SW 1271 (cell line): Measurements from ENCODE around the gene SUSD4.

Experiments used
- DNase-seq, 2 experiments: peaks; one replicate each; lab custom pipeline; 2025; lab: John Stamatoyannopoulos, UW

Gene SUSD4

GRCh38 chr1:223358826-223359225 lies 5.2 kb downstream of the SUSD4 start:
- no peak for DNase-seq

GRCh38 chr1:223355699-223356098 lies 8.3 kb downstream of the SUSD4 start:
- DNase-seq, result no peak

GRCh38 chr1:223353939-223354338 lies 10.0 kb downstream of the SUSD4 start:
- DNase-seq, result no peak

- no peak for DNase-seq
These were observed 11.0 kb downstream of the SUSD4 start for GRCh38 chr1:223352944-223353343.

- no peak for DNase-seq
These were observed 13.5 kb downstream of the SUSD4 start for GRCh38 chr1:223350361-223350908.

- no peak for DNase-seq
These were observed 14.7 kb downstream of the SUSD4 start for GRCh38 chr1:223349241-223349640.

- DNase-seq, result no peak
These were observed 15.5 kb downstream of the SUSD4 start for GRCh38 chr1:223348439-223348838.

- no peak for DNase-seq
These were observed 16.4 kb downstream of the SUSD4 start for GRCh38 chr1:223347583-223347982.

GRCh38 chr1:223346311-223346710 lies 17.7 kb downstream of the SUSD4 start:
- no peak for DNase-seq

- no peak for DNase-seq
These were observed 18.3 kb downstream of the SUSD4 start for GRCh38 chr1:223345720-223346119.

- DNase-seq, result no peak
These were observed 19.5 kb downstream of the SUSD4 start for GRCh38 chr1:223344491-223344890.

- no peak for DNase-seq
These were observed 20.3 kb downstream of the SUSD4 start for GRCh38 chr1:223343692-223344091.

- DNase-seq, result no peak
These were observed 22.9 kb downstream of the SUSD4 start for GRCh38 chr1:223341121-223341520.

GRCh38 chr1:223340637-223341036 lies 23.3 kb downstream of the SUSD4 start:
- no peak for DNase-seq

- no peak for DNase-seq
These were observed 24.1 kb downstream of the SUSD4 start for GRCh38 chr1:223339861-223340260.

- no peak for DNase-seq
These were observed 24.9 kb downstream of the SUSD4 start for GRCh38 chr1:223338811-223339746.

GRCh38 chr1:223337174-223337869 lies 26.7 kb downstream of the SUSD4 start:
- no peak for DNase-seq

- no peak for DNase-seq
These were observed 29.8 kb downstream of the SUSD4 start for GRCh38 chr1:223334156-223334555.

GRCh38 chr1:223332997-223333396 lies 31.0 kb downstream of the SUSD4 start:
- DNase-seq, result no peak

- DNase-seq, result no peak
These were observed 32.0 kb downstream of the SUSD4 start for GRCh38 chr1:223331929-223332328.

- no peak for DNase-seq
These were observed 32.7 kb downstream of the SUSD4 start for GRCh38 chr1:223331301-223331700.

- DNase-seq, result no peak
These were observed 33.5 kb downstream of the SUSD4 start for GRCh38 chr1:223330466-223330865.
